ENCODE results near the gene LAMA2. TPM values are rescaled to one million over a fixed set of nuclear protein-coding genes. Genes with fewer than 3 reads are reported as not detected.

Gene LAMA2
- total RNA-seq, 4 donors from 2014 or later, result 61.5 to 154 (median 103) TPM

- Histone ChIP-seq H3K36me3 (no peaks in the 10 kb centered on the region), H3K27ac (no peak overlapping the region), H3K4me1 (no peaks in the 10 kb centered on the region), H3K27me3 (no peaks in the 10 kb centered on the region), H3K9me3 (no peaks in the 10 kb centered on the region), H3K4me3 (no peak overlapping the region)
- TF ChIP-seq POLR2A (IDR thresholded peaks at IDR 0.05) (no peak), CTCF (IDR thresholded peaks at IDR 0.05) (no peak)
- DNase-seq, result no peak
- intact Hi-C loops (cut with DNase I; ENCODE audit: low total_unique reads), result no loop called here
These were observed 46.9 kb downstream of the LAMA2 start for GRCh38 chr6:128929869-128930268.

GRCh38 chr6:128930321-128930720, 47.4 kb downstream of the LAMA2 start:
- Histone ChIP-seq H3K4me3 (no peak overlapping the region), H3K36me3 (no peaks in the 10 kb centered on the region), H3K27ac (no peak overlapping the region), H3K9me3 (no peaks in the 10 kb centered on the region), H3K27me3 (no peaks in the 10 kb centered on the region), H3K4me1 (no peaks in the 10 kb centered on the region)
- no peak for DNase-seq
- TF ChIP-seq CTCF (IDR thresholded peaks at IDR 0.05) (no peak), POLR2A (IDR thresholded peaks at IDR 0.05) (no peak)
- intact Hi-C loops (cut with DNase I; ENCODE audit: low total_unique reads), result no loop called here

- no peak for DNase-seq
- Histone ChIP-seq H3K27ac (no peak overlapping the region), H3K4me1 (no peaks in the 10 kb centered on the region), H3K36me3 (no peaks in the 10 kb centered on the region), H3K27me3 (no peaks in the 10 kb centered on the region), H3K4me3 (no peak overlapping the region), H3K9me3 (no peaks in the 10 kb centered on the region)
- intact Hi-C loops (cut with DNase I; ENCODE audit: low total_unique reads), result no loop called here
- TF ChIP-seq POLR2A (IDR thresholded peaks at IDR 0.05) (no peak), CTCF (IDR thresholded peaks at IDR 0.05) (no peak)
These were observed 49.1 kb downstream of the LAMA2 start for GRCh38 chr6:128932061-128932460.

GRCh38 chr6:128950864-128951263, 67.9 kb downstream of the LAMA2 start:
- TF ChIP-seq POLR2A (IDR thresholded peaks at IDR 0.05) (no peak), CTCF (IDR thresholded peaks at IDR 0.05) (no peak)
- Histone ChIP-seq H3K27me3 (no peaks in the 10 kb centered on the region), H3K36me3 (no peaks in the 10 kb centered on the region), H3K27ac (no peak overlapping the region), H3K9me3 (no peaks in the 10 kb centered on the region), H3K4me3 (no peak overlapping the region), H3K4me1 (no peaks in the 10 kb centered on the region)
- intact Hi-C loops (cut with DNase I; ENCODE audit: low total_unique reads), result no loop called here
- no peak for DNase-seq

GRCh38 chr6:128952902-128953301, 70.0 kb downstream of the LAMA2 start:
- no peak for TF ChIP-seq CTCF (IDR thresholded peaks at IDR 0.05)
- no peak for TF ChIP-seq POLR2A (IDR thresholded peaks at IDR 0.05)
- intact Hi-C loops (cut with DNase I; ENCODE audit: low total_unique reads), result no loop called here

More at GRCh38 chr6:128952902-128953301, 70.0 kb downstream of the LAMA2 start:
- Histone ChIP-seq H3K27ac (no peak overlapping the region), H3K4me3 (no peak overlapping the region), H3K4me1 (no peaks in the 10 kb centered on the region), H3K9me3 (no peaks in the 10 kb centered on the region), H3K36me3 (no peaks in the 10 kb centered on the region), H3K27me3 (no peaks in the 10 kb centered on the region)
- DNase-seq, result no peak

All from uterus (tissue), 4 donors.